HepG2 (cell line): ENCODE data around the gene HAPLN2. TPM values are rescaled to one million over a fixed set of nuclear protein-coding genes. Genes with fewer than 3 reads are reported as not detected.

Source experiments
- ATAC-seq: fragments of 200-7000 bp; cut with Tn5 transposase; 3 replicates; pipeline ENCODE4 v1.9.1; 2020; ENCODE audit warnings: mild to moderate bottlenecking, moderate library complexity
- BruUV-seq: library from RNA; stranded (reverse); fragments of 400-500 nt; replicated peaks from 2 replicates; lab custom pipeline; 2021; lab: Mats Ljungman, UMichigan
- CTCF ChIA-PET: fragments of 300-600 bp; formaldehyde crosslinking; extraction: SDS; loops from one replicate; lab custom pipeline; 2021; ENCODE audit warnings: low total read pairs, inconsistent platforms, low intra/inter-chr PET ratio; lab: Yijun Ruan, JAX
- POLR2A ChIA-PET: fragments of 350-600 bp; sonication (Branson Sonifier 250); formaldehyde crosslinking; loops from one replicate; lab custom pipeline; 2020; ENCODE audit warnings: antibody characterized with exemption, inconsistent platforms; lab: Yijun Ruan, JAX
- DNase-seq: peaks from one replicate; pipeline ENCODE4 v3.0.0-alpha.2; 2015; ENCODE audit warnings: low spot score
- FAIRE-seq: peaks from 3 replicates; lab custom pipeline; 2011; peaks lifted over from hg19 to GRCh38; lab: Jason Lieb, UNC
- H2AFZ ChIP-seq: one replicate; pipeline ENCODE4 v1.6.1; 2011; ENCODE audit warnings: low read length, inconsistent platforms
- H3K27ac ChIP-seq: fragments of 300-600 bp; 3 replicates; pipeline ENCODE4 v1.8.0; 2011; ENCODE audit warnings: mixed run types, mild to moderate bottlenecking, mixed read lengths, low read length, inconsistent platforms; ENCODE audit not compliant: insufficient read depth; ENCODE audit errors: extremely low read length
- H3K27me3 ChIP-seq, 2 experiments: fragments of 200-600 bp in 1 of 2; 2 replicates in 1 of 2; 3 replicates in 1 of 2; pipeline versions ENCODE4 v1.6.0 to v1.8.0; 2011; ENCODE audit warnings: low read length in 2 of 2, mild to moderate bottlenecking in 2 of 2, moderate library complexity in 2 of 2, inconsistent platforms in 1 of 2; ENCODE audit not compliant: insufficient read depth in 2 of 2, control insufficient read depth in 1 of 2
- H3K36me3 ChIP-seq, 2 experiments: fragments of 200-600 bp in 1 of 2; replicated peaks in 1 of 2; 2 replicates in 1 of 2; 3 replicates in 1 of 2; pipeline versions ENCODE4 v1.5.1 to v1.8.0; 2011; ENCODE audit warnings: low read length in 2 of 2, inconsistent platforms in 1 of 2; ENCODE audit not compliant: insufficient read depth in 2 of 2, control insufficient read depth in 1 of 2
- H3K4me1 ChIP-seq: 2 replicates; pipeline ENCODE4 v1.5.1; 2012; ENCODE audit warnings: low read length, inconsistent platforms; ENCODE audit not compliant: insufficient read depth
- H3K4me2 ChIP-seq: 2 replicates; pipeline ENCODE4 v1.6.0; 2011; ENCODE audit warnings: low read depth, low read length, inconsistent platforms
- H3K4me3 ChIP-seq, 3 experiments: fragments of 200-600 bp in 1 of 3; sonication (generic), shearing (Covaris generic) in 1 of 3; replicated peaks in 1 of 3; 2 replicates each; pipeline ENCODE4 v1.5.1; 2011 to 2016; ENCODE audit warnings: low read length in 3 of 3, inconsistent platforms in 2 of 3, low read depth in 2 of 3, mild to moderate bottlenecking in 2 of 3, control low read depth in 1 of 3, mixed read lengths in 1 of 3; ENCODE audit not compliant: insufficient read depth in 1 of 3
- H3K79me2 ChIP-seq: one replicate; pipeline ENCODE4 v1.6.1; 2011; ENCODE audit warnings: low read length, inconsistent platforms; ENCODE audit not compliant: insufficient read depth
- H3K9ac ChIP-seq: 2 replicates; pipeline ENCODE4 v1.6.0; 2011; ENCODE audit warnings: mild to moderate bottlenecking, low read depth, low read length, inconsistent platforms; ENCODE audit not compliant: insufficient read depth
- H3K9me3 ChIP-seq: 2 replicates; pipeline ENCODE4 v1.5.1; 2012; ENCODE audit warnings: mild to moderate bottlenecking, low read length
- H4K20me1 ChIP-seq: 2 replicates; pipeline ENCODE4 v1.6.0; 2011; ENCODE audit warnings: inconsistent platforms, mild to moderate bottlenecking, low read length, moderate library complexity; ENCODE audit not compliant: insufficient read depth
- FOXO1 ChIP-seq: sonication (generic); formaldehyde crosslinking; IDR thresholded peaks from 2 replicates; pipeline ENCODE4 v1.4.0; 2020; ENCODE audit warnings: missing genetic modification reagents
- HNRNPLL ChIP-seq: fragments of 200-400 bp; formaldehyde crosslinking; IDR thresholded peaks from 2 replicates; pipeline ENCODE4 v1.6.1; 2017; ENCODE audit warnings: mild to moderate bottlenecking, low read depth, low read length; ENCODE audit not compliant: poor library complexity, severe bottlenecking
- POLR2G ChIP-seq: fragments of 200-400 bp; formaldehyde crosslinking; IDR thresholded peaks from 2 replicates; pipeline ENCODE4 v1.6.1; 2018; ENCODE audit warnings: mild to moderate bottlenecking, low read depth, low read length, moderate library complexity
- RBFOX2 ChIP-seq: fragments of 200-400 bp; formaldehyde crosslinking; IDR thresholded peaks from 2 replicates; pipeline ENCODE4 v1.6.1; 2017; ENCODE audit warnings: low read depth, mild to moderate bottlenecking, low read length
- RXRA ChIP-seq: sonication (generic); formaldehyde crosslinking; IDR thresholded peaks from 2 replicates; pipeline ENCODE4 v1.5.1; 2020; ENCODE audit warnings: missing genetic modification reagents
- ZC3H4 ChIP-seq: sonication (generic); formaldehyde crosslinking; IDR thresholded peaks from 2 replicates; pipeline ENCODE4 v1.4.0; 2020; ENCODE audit warnings: missing genetic modification reagents, borderline replicate concordance
- ZNF142 ChIP-seq: sonication (generic); formaldehyde crosslinking; IDR thresholded peaks from 2 replicates; pipeline ENCODE4 v1.4.0; 2020; ENCODE audit warnings: missing genetic modification reagents
- ZNF3 ChIP-seq: IDR thresholded peaks from 2 replicates; pipeline ENCODE4 v1.7.0; 2017; ENCODE audit warnings: inconsistent platforms
- ZNF343 ChIP-seq: sonication (generic); formaldehyde crosslinking; IDR thresholded peaks from 2 replicates; pipeline ENCODE4 v1.4.0; 2020; ENCODE audit warnings: mild to moderate bottlenecking, missing genetic modification reagents
- ZNF570 ChIP-seq: sonication (generic); formaldehyde crosslinking; IDR thresholded peaks from 2 replicates; pipeline ENCODE4 v1.4.0; 2020; ENCODE audit warnings: mild to moderate bottlenecking, missing genetic modification reagents, borderline replicate concordance
- WGBS: methylation state at CpG from one replicate; pipeline ENCODE4 v1.1.6; 2017; ENCODE audit warnings: low lambda C conversion rate; 5-methylcytosine and 5-hydroxymethylcytosine counted together
- in situ Hi-C: cut with HindIII; loops from 2 replicates; pipeline ENCODE4 v1.10.0; 2017; ENCODE audit warnings: low pct_unique_long_range_greater_than_20kb; ENCODE audit not compliant: extremely low pct_ligation_motif_present
- intact Hi-C: fragments of 100-400 bp; cut with micrococcal nuclease; formaldehyde crosslinking; loops from one replicate; pipeline ENCODE4 v1.10.0; 2022; ENCODE audit not compliant: unreplicated experiment
- polyA plus RNA-seq, 8 experiments: library from polyadenylated mRNA; depleted of rRNA in 3 of 8; stranded (reverse) in 7 of 8; unstranded in 1 of 8; fragments of >200 nt; fragmentation: Illumina TruSeq in 4 of 8; extraction: Trizol in 4 of 8; gene quantifications; 2 replicates each; pipeline versions ENCODE4 v1.2.1 to v1.2.3, GENCODE V29; 2011 to 2016; ENCODE audit warnings: low read depth in 4 of 8, missing spikeins in 1 of 8, mixed read lengths in 1 of 8; ENCODE audit not compliant: insufficient read depth in 1 of 8
- total RNA-seq, 5 experiments: library from RNA; depleted of rRNA; stranded (reverse); fragments of >200 nt; fragmentation: Illumina TruSeq; extraction: Trizol; gene quantifications; 2 replicates each; pipeline ENCODE4 v1.2.3, GENCODE V29; 2016; ENCODE audit warnings: low read depth in 1 of 5
- TF ChIP-seq, protein P1 (sequence below): sonication (generic); formaldehyde crosslinking; IDR thresholded peaks from 2 replicates; pipeline ENCODE4 v1.5.0; 2020; ENCODE audit warnings: mild to moderate bottlenecking, missing genetic modification reagents, borderline replicate concordance

Gene HAPLN2
- total and polyA plus RNA-seq, 2 of the 13 experiments (the other 11 are each of a cell fraction or from before 2014, with no cell fraction given): not detected

DNA sequence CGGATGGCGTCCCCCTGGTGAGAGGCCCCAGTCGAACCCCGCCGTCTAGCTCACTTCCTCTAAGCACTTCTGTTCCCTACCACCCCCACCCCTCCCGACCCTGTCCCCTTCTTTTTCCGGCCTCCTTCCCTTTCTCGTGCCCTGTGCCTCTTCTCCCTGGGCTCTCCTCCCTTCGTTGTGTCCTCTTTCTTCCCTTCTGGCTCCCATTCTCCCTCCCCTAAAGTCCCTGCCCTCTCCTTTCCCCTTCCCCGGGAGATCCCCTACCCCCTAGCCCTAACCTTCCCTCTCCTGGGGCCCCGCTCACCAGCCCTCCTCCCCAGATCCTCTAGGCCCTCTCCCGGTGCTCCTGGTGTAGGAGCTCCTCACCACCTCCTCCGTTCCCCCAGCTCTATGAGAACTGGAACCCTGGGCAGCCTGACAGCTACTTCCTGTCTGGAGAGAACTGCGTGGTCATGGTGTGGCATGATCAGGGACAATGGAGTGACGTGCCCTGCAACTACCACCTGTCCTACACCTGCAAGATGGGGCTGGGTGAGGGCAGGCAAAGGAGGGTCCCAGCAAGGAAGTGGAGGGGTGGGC, 38.6 kb downstream of the HAPLN2 start (continued):
- TF ChIP-seq, protein P1, sequence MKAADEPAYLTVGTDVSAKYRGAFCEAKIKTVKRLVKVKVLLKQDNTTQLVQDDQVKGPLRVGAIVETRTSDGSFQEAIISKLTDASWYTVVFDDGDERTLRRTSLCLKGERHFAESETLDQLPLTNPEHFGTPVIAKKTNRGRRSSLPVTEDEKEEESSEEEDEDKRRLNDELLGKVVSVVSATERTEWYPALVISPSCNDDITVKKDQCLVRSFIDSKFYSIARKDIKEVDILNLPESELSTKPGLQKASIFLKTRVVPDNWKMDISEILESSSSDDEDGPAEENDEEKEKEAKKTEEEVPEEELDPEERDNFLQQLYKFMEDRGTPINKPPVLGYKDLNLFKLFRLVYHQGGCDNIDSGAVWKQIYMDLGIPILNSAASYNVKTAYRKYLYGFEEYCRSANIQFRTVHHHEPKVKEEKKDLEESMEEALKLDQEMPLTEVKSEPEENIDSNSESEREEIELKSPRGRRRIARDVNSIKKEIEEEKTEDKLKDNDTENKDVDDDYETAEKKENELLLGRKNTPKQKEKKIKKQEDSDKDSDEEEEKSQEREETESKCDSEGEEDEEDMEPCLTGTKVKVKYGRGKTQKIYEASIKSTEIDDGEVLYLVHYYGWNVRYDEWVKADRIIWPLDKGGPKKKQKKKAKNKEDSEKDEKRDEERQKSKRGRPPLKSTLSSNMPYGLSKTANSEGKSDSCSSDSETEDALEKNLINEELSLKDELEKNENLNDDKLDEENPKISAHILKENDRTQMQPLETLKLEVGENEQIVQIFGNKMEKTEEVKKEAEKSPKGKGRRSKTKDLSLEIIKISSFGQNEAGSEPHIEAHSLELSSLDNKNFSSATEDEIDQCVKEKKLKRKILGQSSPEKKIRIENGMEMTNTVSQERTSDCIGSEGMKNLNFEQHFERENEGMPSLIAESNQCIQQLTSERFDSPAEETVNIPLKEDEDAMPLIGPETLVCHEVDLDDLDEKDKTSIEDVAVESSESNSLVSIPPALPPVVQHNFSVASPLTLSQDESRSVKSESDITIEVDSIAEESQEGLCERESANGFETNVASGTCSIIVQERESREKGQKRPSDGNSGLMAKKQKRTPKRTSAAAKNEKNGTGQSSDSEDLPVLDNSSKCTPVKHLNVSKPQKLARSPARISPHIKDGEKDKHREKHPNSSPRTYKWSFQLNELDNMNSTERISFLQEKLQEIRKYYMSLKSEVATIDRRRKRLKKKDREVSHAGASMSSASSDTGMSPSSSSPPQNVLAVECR (CRISPR knock-in tag): 0 out of 2 replicates have a peak, but pooled peaks have one; percentile 6
- TF ChIP-seq POLR2G (0 out of 2 replicates have a peak, but pooled peaks have one; percentile 51), ZNF343 (CRISPR knock-in tag) (0 out of 2 replicates have a peak, but pooled peaks have one; percentile 23)

DNA sequence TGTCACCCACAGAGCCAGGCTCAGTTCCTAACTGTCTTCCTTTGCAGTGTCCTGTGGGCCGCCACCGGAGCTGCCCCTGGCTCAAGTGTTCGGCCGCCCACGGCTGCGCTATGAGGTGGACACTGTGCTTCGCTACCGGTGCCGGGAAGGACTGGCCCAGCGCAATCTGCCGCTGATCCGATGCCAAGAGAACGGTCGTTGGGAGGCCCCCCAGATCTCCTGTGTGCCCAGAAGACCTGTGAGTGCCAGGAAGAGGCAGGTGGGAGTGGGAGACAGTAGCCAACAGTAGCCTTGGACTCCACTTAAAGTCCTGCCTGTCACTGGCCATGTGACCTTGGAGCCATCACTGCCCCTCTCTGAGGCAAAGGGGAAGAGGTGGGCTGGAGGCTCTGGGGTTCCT, 39.3 kb downstream of the HAPLN2 start:
- Histone ChIP-seq H3K79me2 (peaks cover 20% of the 10 kb centered on the region), H3K4me2 (peak overlapping the region; percentile 96), H3K27ac (no peak overlapping the region), H4K20me1 (peaks cover 64% of the 10 kb centered on the region), H3K9me3 (no peaks in the 10 kb centered on the region), H2AFZ (no peak overlapping the region), H3K27me3 (no peaks in the 10 kb centered on the region; a peak in 1 of 5 replicates), H3K4me1 (peaks cover 66% of the 10 kb centered on the region), H3K4me3 (peak overlapping the region in 1 of 3 experiments; percentile 56; a peak in 1 of 6 replicates), H3K36me3 (peaks cover 1 to 5% of the 10 kb centered on the region in 2 experiments; a peak in 1 of 5 replicates), H3K9ac (no peak overlapping the region)
- 83% methylated on average over 6 of the region's 14 CpGs for WGBS
- intact Hi-C loops (no loop called here), in situ Hi-C loops (no loop called here)
- no peak for ATAC-seq
- no TSS peak for BruUV-seq
- CTCF ChIA-PET: interaction anchor here (1.9 to 6.4 kb wide), 2 partner anchors 20 to 31 kb away, joined by 13 to 166 read pairs; partner anchors contain the start of gene NES
- no peak for DNase-seq
- no peak for FAIRE-seq
- POLR2A ChIA-PET: interaction anchor here (11.4 kb wide), 1 partner anchor 16 kb away, joined by 189 read pairs; the partner anchor contains the start of gene NES
- TF ChIP-seq RBFOX2 (peak; percentile 69), RXRA (no peak), ZNF3 (CRISPR knock-in tag) (no peak), ZNF570 (CRISPR knock-in tag) (no peak), HNRNPLL (peak; percentile 21), FOXO1 (CRISPR knock-in tag) (no peak), ZC3H4 (no peak), ZNF142 (CRISPR knock-in tag) (no peak)
